Measurements from ENCODE around the gene RHBDD2. TPM values are rescaled to one million over a fixed set of nuclear protein-coding genes. Genes with fewer than 3 reads are reported as not detected.
"Not testable (repeated sequence)": the region's sequence is repeated elsewhere in the genome, so short reads cannot be mapped to it uniquely, and the experiment has no call there.

RHBDD2 gene
- total and polyA plus RNA-seq, 12 donors = 123 to 575 (median 228) TPM

DNA sequence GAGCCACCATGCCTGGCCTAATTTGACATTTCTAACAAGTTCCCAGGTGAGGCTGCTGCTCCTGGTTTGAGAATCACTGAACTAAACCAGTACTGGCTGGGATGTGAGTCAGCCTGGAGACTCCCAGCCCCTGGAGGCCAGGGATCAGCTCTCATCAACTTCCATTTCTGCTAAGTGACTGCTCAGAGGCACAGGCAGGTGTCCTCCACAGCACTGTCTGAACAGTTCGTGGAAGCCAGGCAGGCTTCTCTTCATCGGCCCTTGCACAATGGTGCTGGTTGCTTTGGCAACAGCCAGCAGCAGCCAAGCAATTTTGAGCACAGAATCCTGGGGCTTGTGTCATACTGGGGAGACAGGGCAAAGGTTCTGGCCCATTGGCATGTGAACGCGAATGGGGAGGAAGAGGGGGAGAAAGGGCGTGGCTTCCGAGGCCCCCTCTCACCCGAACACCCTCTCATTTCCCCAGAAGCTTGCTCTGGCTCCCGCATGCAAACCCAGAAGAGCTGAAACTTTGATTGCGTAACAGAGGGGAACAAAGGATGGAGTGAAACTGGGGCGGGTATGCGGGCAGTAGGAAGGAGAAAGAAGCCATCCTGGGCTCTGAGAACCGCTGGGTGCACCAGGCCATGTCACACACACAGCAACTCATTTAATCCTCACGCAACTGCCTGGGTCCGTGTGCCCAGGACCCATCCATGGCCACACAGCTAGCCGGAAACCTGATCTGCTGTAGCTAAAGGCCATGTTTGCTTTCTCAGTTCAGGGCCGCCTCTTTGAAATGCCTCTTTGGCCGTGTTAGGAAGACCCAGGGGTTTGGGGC lies 27.2 kb downstream of the RHBDD2 start:
- no peaks in the 10 kb centered on the region for H3K9me3 ChIP-seq (replicated peaks in 1 of 3)
- DNase-seq = peak; percentile 69 to 95 (median 92)
- H3K27ac ChIP-seq = peak overlapping the region; percentile 4 to 88 (median 78)
- no peaks in the 10 kb centered on the region for H3K36me3 ChIP-seq (replicated peaks in 1 of 2)
- H3K27me3 ChIP-seq = no peaks in the 10 kb centered on the region
- WGBS, 4 donors = 19 to 36% (median 24%) methylated on average over 10 to 17 of the region's 17 CpGs
- TF ChIP-seq POLR2A (IDR thresholded peaks at IDR 0.05) (peak in 1 of 2 donors; percentile 50), CTCF (IDR thresholded peaks at IDR 0.05) (peak in 1 of 6 experiments; percentile 17)
- peaks cover 9 to 21% of the 10 kb centered on the region in 2 donors for H3K4me1 ChIP-seq (replicated peaks in 1 of 2)
- intact Hi-C loops (cut with DNase I) = no loop called here
- no peak overlapping the region for H3K4me3 ChIP-seq

DNA sequence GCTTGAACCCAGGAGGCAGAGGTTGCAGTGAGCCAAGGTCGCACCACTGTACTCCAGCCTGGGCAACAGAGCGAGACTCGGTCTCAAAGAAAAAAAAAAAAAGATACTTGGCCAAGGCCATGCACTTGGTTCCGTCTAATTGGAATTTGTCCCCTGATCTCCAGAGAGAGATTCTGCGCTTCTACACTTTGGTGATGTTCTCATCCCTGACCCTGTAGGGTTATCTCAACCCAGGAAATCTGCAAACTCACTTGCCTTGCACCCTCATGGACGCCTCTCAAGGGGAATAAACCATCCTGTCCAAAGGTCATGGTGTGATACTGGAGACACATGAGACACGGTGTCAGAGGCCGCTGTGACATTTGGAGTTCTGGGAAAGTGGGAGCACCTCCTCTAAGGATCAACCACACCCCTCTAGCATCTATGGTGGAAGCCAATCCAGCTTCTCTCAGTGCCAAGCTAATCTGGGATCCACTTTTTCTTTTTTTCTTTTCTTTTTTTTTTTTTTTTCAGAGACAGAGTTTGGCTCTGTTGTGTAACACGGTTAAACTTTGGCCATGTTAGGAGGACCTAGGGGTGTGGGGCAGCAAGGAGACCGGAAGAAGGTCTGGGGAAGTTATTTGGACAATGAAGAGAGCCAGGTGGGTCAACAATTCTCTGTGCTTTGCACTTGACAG lies 28.3 kb downstream of the RHBDD2 start:
- Histone ChIP-seq H3K27ac (peak overlapping the region; percentile 4 to 88 (median 65)), H3K4me3 (no peak overlapping the region), H3K27me3 (no peaks in the 10 kb centered on the region), H3K4me1 (replicated peaks in 1 of 2) (peaks cover 9 to 21% of the 10 kb centered on the region in 2 donors), H3K9me3 (replicated peaks in 1 of 3) (no peaks in the 10 kb centered on the region), H3K36me3 (replicated peaks in 1 of 2) (no peaks in the 10 kb centered on the region)
- peak in 6 of 7 donors; percentile 59 to 90 (median 68) for DNase-seq
- 30 to 43% (median 38%) methylated on average over 10 of the region's 10 CpGs for WGBS, 4 donors
- intact Hi-C loops (cut with DNase I) = no loop called here
- TF ChIP-seq CTCF (IDR thresholded peaks at IDR 0.05) = no peak
- TF ChIP-seq POLR2A (IDR thresholded peaks at IDR 0.05) = no peak

- DNase-seq; intact Hi-C loops (cut with DNase I); H3K27me3 ChIP-seq; H3K4me3 ChIP-seq; H3K36me3 ChIP-seq (replicated peaks in 1 of 2); H3K9me3 ChIP-seq (replicated peaks in 1 of 3): not testable (repeated sequence)
- H3K27ac ChIP-seq = peak overlapping the region; percentile 4 to 88 (median 65)
- H3K4me1 ChIP-seq (replicated peaks in 1 of 2) = peaks cover 9 to 21% of the 10 kb centered on the region in 2 donors
- 90 to 94% (median 92%) methylated on average over 9 of the region's 9 CpGs for WGBS, 4 donors
Observed at GRCh38 chr7:75907668-75908039, 28.8 kb downstream of the RHBDD2 start.

DNA sequence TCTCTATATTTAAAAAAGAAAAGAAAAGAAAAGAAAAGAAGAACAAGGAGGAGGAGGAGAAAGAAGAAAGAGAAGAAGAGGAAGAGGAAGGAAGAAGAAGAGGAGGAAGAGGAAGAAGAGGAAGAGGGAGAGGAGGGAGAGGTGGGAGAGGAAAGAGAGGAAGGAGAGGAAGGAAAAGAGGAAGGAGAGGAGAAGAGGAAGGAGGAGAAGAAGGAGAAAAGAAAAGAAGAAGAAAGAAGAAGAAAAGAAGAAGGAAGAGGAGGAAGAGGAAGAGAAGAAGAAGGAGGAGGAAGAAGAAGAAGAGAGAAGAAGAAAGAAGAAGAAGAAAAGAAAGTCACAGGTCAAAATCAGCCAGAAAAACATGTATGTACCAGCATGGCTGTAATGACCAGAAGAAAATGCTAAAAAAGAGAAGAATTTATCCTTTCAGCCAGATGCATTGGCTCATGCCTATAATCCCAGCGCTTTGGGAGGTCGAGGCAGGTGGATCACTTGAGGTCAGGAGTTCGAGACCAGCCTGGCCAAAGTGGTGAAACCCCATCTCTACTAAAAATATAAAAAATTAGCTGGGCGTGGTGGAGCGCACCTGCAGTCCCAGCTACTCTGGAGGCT lies 30.8 kb downstream of the RHBDD2 start:
- TF ChIP-seq POLR2A (IDR thresholded peaks at IDR 0.05) (no peak), CTCF (IDR thresholded peaks at IDR 0.05) (no peak)
- Histone ChIP-seq H3K4me3 (no peak overlapping the region), H3K36me3 (replicated peaks in 1 of 2) (no peaks in the 10 kb centered on the region), H3K27me3 (no peaks in the 10 kb centered on the region), H3K4me1 (replicated peaks in 1 of 2) (peaks cover 15 to 29% of the 10 kb centered on the region in 2 donors), H3K9me3 (replicated peaks in 1 of 3) (no peaks in the 10 kb centered on the region), H3K27ac (no peak overlapping the region)
- DNase-seq = no peak
- intact Hi-C loops (cut with DNase I) = loop anchor here in 1 of 2 donors (10.0 kb wide), 1 partner anchor 85 kb away; the partner anchor contains the start of gene TMEM120A
- WGBS, 4 donors = 90 to 95% (median 93%) methylated on average over 5 of the region's 5 CpGs

DNA sequence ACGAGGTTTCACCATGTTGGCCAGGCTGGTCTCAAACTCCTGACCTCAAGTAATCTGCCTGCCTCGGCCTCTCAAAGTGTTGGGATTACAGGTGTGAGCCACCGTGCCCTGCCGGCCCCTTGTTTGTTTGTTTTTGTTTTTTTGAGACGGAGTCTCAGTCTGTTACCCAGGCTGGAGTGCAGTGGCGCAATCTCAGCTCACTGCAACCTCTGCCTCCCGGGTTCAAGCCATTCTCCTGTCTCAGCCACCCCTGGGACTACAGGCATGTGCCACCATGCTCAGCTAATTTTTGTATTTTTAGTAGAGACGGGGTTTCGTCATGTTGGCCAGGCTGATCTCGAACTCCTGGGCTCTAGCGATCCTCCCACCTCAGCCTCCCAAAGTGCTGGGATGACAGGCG lies 32.4 kb downstream of the RHBDD2 start:
- H3K9me3 ChIP-seq (replicated peaks in 1 of 3); H3K4me3 ChIP-seq; DNase-seq; H3K27me3 ChIP-seq; H3K36me3 ChIP-seq (replicated peaks in 1 of 2); H3K27ac ChIP-seq: not testable (repeated sequence)
- intact Hi-C loops (cut with DNase I) = loop anchor here in 1 of 2 donors (10.0 kb wide), 1 partner anchor 84 kb away; the partner anchor contains the start of gene TMEM120A
- 81 to 88% (median 87%) methylated on average over 11 to 12 of the region's 12 CpGs for WGBS, 4 donors
- peaks cover 11 to 24% of the 10 kb centered on the region in 2 donors for H3K4me1 ChIP-seq (replicated peaks in 1 of 2)
